Nephron progenitor cell (in vitro differentiated cells): ENCODE data around the gene FKBP1A.
A peak's percentile ranks its signal among the peaks of the same experiment; 100 is the strongest.

Experiments used
- DNase-seq: peaks from one replicate; pipeline ENCODE4 v3.0.0; 2021
- H3K27ac Mint-ChIP-seq: 2 replicates; pipeline ENCODE4 v1.8.0; 2021; ENCODE audit warnings: mild to moderate bottlenecking, moderate library complexity, mixed read lengths
- H3K27me3 Mint-ChIP-seq: 2 replicates; pipeline ENCODE4 v1.8.0; 2021; ENCODE audit warnings: mild to moderate bottlenecking, low read depth, mixed read lengths; ENCODE audit not compliant: poor library complexity
- H3K36me3 Mint-ChIP-seq: 2 replicates; pipeline ENCODE4 v1.8.0; 2021; ENCODE audit warnings: low read depth, mixed read lengths
- H3K4me1 Mint-ChIP-seq: 2 replicates; pipeline ENCODE4 v1.8.0; 2021; ENCODE audit warnings: mixed read lengths
- H3K4me3 Mint-ChIP-seq: 2 replicates; pipeline ENCODE4 v1.8.0; 2021; ENCODE audit warnings: mild to moderate bottlenecking, moderate library complexity, mixed read lengths
- H3K9me3 Mint-ChIP-seq: 2 replicates; pipeline ENCODE4 v1.8.0; 2021; ENCODE audit warnings: mild to moderate bottlenecking, moderate library complexity, mixed read lengths
- CTCF ChIP-seq: fragments of 200-600 bp; sonication (generic); IDR thresholded peaks from 2 replicates; pipeline ENCODE4 v1.5.0; 2021; ENCODE audit warnings: antibody characterized with exemption

Gene FKBP1A

GRCh38 chr20:1333462-1334369 is 59.1 kb downstream of the FKBP1A start:
- TF ChIP-seq CTCF = no peak
- Mint-ChIP-seq H3K36me3 (peaks cover 47% of the 10 kb centered on the region), H3K4me1 (peaks cover 12% of the 10 kb centered on the region), H3K27me3 (peaks cover 2% of the 10 kb centered on the region), H3K4me3 (no peak overlapping the region), H3K27ac (no peak overlapping the region), H3K9me3 (no peaks in the 10 kb centered on the region)
- no peak for DNase-seq

- Mint-ChIP-seq H3K27ac (no peak overlapping the region), H3K27me3 (peaks cover 2% of the 10 kb centered on the region), H3K9me3 (no peaks in the 10 kb centered on the region), H3K4me3 (no peak overlapping the region), H3K36me3 (peaks cover 47% of the 10 kb centered on the region), H3K4me1 (peaks cover 12% of the 10 kb centered on the region)
- TF ChIP-seq CTCF = no peak
- DNase-seq = no peak
These were observed 60.0 kb downstream of the FKBP1A start for GRCh38 chr20:1332749-1333300.

GRCh38 chr20:1331801-1332453 is 60.9 kb downstream of the FKBP1A start:
- H3K4me3 Mint-ChIP-seq = no peak overlapping the region
- peaks cover 12% of the 10 kb centered on the region for H3K4me1 Mint-ChIP-seq
- no peak for DNase-seq
- no peak overlapping the region for H3K27ac Mint-ChIP-seq
- H3K9me3 Mint-ChIP-seq = no peaks in the 10 kb centered on the region
- peaks cover 47% of the 10 kb centered on the region for H3K36me3 Mint-ChIP-seq
- peaks cover 2% of the 10 kb centered on the region for H3K27me3 Mint-ChIP-seq
- TF ChIP-seq CTCF = no peak

DNA sequence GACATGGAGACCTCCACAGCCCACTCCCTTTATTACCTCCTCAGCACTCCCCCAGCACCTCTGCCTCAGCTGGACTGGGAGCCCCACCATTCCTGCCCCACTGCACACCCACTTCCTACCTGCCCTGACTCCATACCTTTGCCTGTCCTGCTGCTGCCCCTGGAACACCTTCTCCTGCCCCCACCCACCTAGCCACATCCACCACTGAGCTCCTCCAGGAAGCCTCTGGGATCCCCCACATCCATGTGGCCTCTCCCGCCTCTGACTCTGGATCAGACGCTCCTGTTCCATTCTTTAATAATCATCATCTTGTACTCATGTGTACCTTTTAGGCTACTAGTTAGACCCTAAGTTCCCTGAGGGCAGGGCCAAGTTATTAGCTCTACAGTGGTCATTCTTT is 61.8 kb downstream of the FKBP1A start:
- no peak for TF ChIP-seq CTCF
- Mint-ChIP-seq H3K27ac (no peak overlapping the region), H3K9me3 (no peaks in the 10 kb centered on the region), H3K36me3 (peaks cover 47% of the 10 kb centered on the region), H3K4me1 (peaks cover 12% of the 10 kb centered on the region), H3K4me3 (no peak overlapping the region), H3K27me3 (peaks cover 2% of the 10 kb centered on the region)
- DNase-seq = no peak

- no peak for TF ChIP-seq CTCF
- H3K4me1 Mint-ChIP-seq = peaks cover 12% of the 10 kb centered on the region
- peaks cover 47% of the 10 kb centered on the region for H3K36me3 Mint-ChIP-seq
- H3K27me3 Mint-ChIP-seq = peaks cover 2% of the 10 kb centered on the region
- no peak overlapping the region for H3K4me3 Mint-ChIP-seq
- H3K27ac Mint-ChIP-seq = peak overlapping the region; percentile 9
- no peaks in the 10 kb centered on the region for H3K9me3 Mint-ChIP-seq
- DNase-seq = no peak
These were observed 62.6 kb downstream of the FKBP1A start for GRCh38 chr20:1330075-1330830.
